SK-N-SH treated with all-trans-retinoic acid at 6 μM for 48 hours (cell line): ENCODE results near the gene GPC5.

Experiments used
- ATAC-seq: fragments of 200-7000 bp; cut with Tn5 transposase; 3 replicates; pipeline ENCODE4 v1.9.1; 2020; ENCODE audit warnings: mild to moderate bottlenecking, moderate library complexity
- BACH2 ChIP-seq: fragments of 250-450 bp; sonication (Bioruptor Pico); IDR thresholded peaks from 2 replicates; pipeline ENCODE4 v1.9.0; 2021; ENCODE audit warnings: mild to moderate bottlenecking, borderline replicate concordance
- CREB5 ChIP-seq: fragments of 250-450 bp; sonication (Bioruptor Pico); IDR thresholded peaks from 2 replicates; pipeline ENCODE4 v1.5.1; 2020; ENCODE audit warnings: low read depth, mild to moderate bottlenecking, moderate library complexity
- CSDC2 ChIP-seq: fragments of 250-450 bp; sonication (Bioruptor Pico); IDR thresholded peaks from 2 replicates; pipeline ENCODE4 v1.5.0; 2020; ENCODE audit warnings: mild to moderate bottlenecking, moderate library complexity
- CSRNP3 ChIP-seq: fragments of 250-450 bp; sonication (Bioruptor Pico); IDR thresholded peaks from 2 replicates; pipeline ENCODE4 v1.5.1; 2021; ENCODE audit warnings: mild to moderate bottlenecking, moderate library complexity
- ESRRG ChIP-seq: fragments of 250-450 bp; sonication (Bioruptor Pico); IDR thresholded peaks from 2 replicates; pipeline ENCODE4 v1.6.1; 2021; ENCODE audit warnings: mild to moderate bottlenecking
- GLIS3 ChIP-seq: fragments of 250-450 bp; sonication (Bioruptor Pico); IDR thresholded peaks from 2 replicates; pipeline ENCODE4 v1.5.0; 2020; ENCODE audit warnings: mild to moderate bottlenecking, moderate library complexity
- OSR1 ChIP-seq: fragments of 250-450 bp; sonication (Bioruptor Pico); IDR thresholded peaks from 2 replicates; pipeline ENCODE4 v1.8.0; 2022; ENCODE audit warnings: moderate library complexity, mild to moderate bottlenecking, inconsistent platforms
- PATZ1 ChIP-seq: fragments of 250-450 bp; sonication (Bioruptor Pico); IDR thresholded peaks from 2 replicates; pipeline ENCODE4 v1.8.0; 2020; ENCODE audit warnings: mild to moderate bottlenecking, moderate library complexity, borderline replicate concordance
- POU6F1 ChIP-seq: fragments of 250-450 bp; sonication (Bioruptor Pico); IDR thresholded peaks from 2 replicates; pipeline ENCODE4 v1.8.0; 2021; ENCODE audit warnings: low read depth, mild to moderate bottlenecking, moderate library complexity, borderline replicate concordance
- PPARA ChIP-seq: fragments of 250-450 bp; sonication (Bioruptor Pico); IDR thresholded peaks from 2 replicates; pipeline ENCODE4 v1.5.0; 2020; ENCODE audit warnings: mild to moderate bottlenecking, borderline replicate concordance
- RARB ChIP-seq: fragments of 250-450 bp; sonication (Bioruptor Pico); IDR thresholded peaks from 2 replicates; pipeline ENCODE4 v1.8.0; 2021; ENCODE audit warnings: mild to moderate bottlenecking, moderate library complexity
- SNAI2 ChIP-seq: fragments of 250-450 bp; sonication (Bioruptor Pico); IDR thresholded peaks from 2 replicates; pipeline ENCODE4 v1.5.0; 2020; ENCODE audit warnings: mild to moderate bottlenecking, moderate library complexity
- TCF4 ChIP-seq: fragments of 250-450 bp; sonication (Bioruptor Pico); IDR thresholded peaks from 2 replicates; pipeline ENCODE4 v1.8.0; 2021; ENCODE audit warnings: mild to moderate bottlenecking, moderate library complexity, borderline replicate concordance
- TOX ChIP-seq: fragments of 250-450 bp; sonication (Bioruptor Pico); IDR thresholded peaks from 2 replicates; pipeline ENCODE4 v1.8.0; 2021; ENCODE audit warnings: mild to moderate bottlenecking, moderate library complexity, borderline replicate concordance
- TSHZ2 ChIP-seq: fragments of 250-450 bp; sonication (Bioruptor Pico); IDR thresholded peaks from 2 replicates; pipeline ENCODE4 v1.5.0; 2020; ENCODE audit warnings: mild to moderate bottlenecking, moderate library complexity
- ZC3H10 ChIP-seq: fragments of 250-450 bp; sonication (Bioruptor Pico); IDR thresholded peaks from 2 replicates; pipeline ENCODE4 v1.5.1; 2021; ENCODE audit warnings: mild to moderate bottlenecking, moderate library complexity
- ZFP3 ChIP-seq: fragments of 250-450 bp; sonication (Bioruptor Pico); IDR thresholded peaks from 2 replicates; pipeline ENCODE4 v1.5.0; 2020; ENCODE audit warnings: mild to moderate bottlenecking, moderate library complexity
- ZFP30 ChIP-seq: fragments of 450-650 bp; formaldehyde crosslinking; IDR thresholded peaks from 2 replicates; pipeline ENCODE4 v1.5.0; 2022; ENCODE audit warnings: mild to moderate bottlenecking, moderate library complexity
- ZNF565 ChIP-seq: fragments of 450-650 bp; formaldehyde crosslinking; conservative IDR thresholded peaks from 2 replicates; pipeline ENCODE4 v1.5.0; 2020; ENCODE audit warnings: low read depth, mild to moderate bottlenecking, moderate library complexity
- ZNF70 ChIP-seq: fragments of 450-650 bp; formaldehyde crosslinking; IDR thresholded peaks from 2 replicates; pipeline ENCODE4 v1.5.0; 2020; ENCODE audit warnings: mild to moderate bottlenecking, moderate library complexity
- ZNF8 ChIP-seq: fragments of 450-650 bp; formaldehyde crosslinking; IDR thresholded peaks from 2 replicates; pipeline ENCODE4 v1.5.0; 2020; ENCODE audit warnings: mild to moderate bottlenecking, moderate library complexity

Gene GPC5

GRCh38 chr13:91529739-91530482 is 131.5 kb downstream of the GPC5 start:
- TF ChIP-seq TOX (CRISPR knock-in tag) (no peak), ZFP3 (CRISPR knock-in tag) (no peak), POU6F1 (no peak), RARB (CRISPR knock-in tag) (no peak), GLIS3 (CRISPR knock-in tag) (no peak), PPARA (no peak), ZNF70 (no peak), ZNF565 (CRISPR knock-in tag) (no peak), OSR1 (CRISPR knock-in tag) (no peak), ESRRG (no peak), CREB5 (CRISPR knock-in tag) (no peak), ZFP30 (CRISPR knock-in tag) (no peak)
- ATAC-seq, result no peak

- ATAC-seq, result no peak
- TF ChIP-seq ZC3H10 (CRISPR knock-in tag), result no peak
- no peak for TF ChIP-seq ZFP30 (CRISPR knock-in tag)
- TF ChIP-seq CSRNP3 (CRISPR knock-in tag), result no peak
- no peak for TF ChIP-seq SNAI2
- no peak for TF ChIP-seq ZNF565 (CRISPR knock-in tag)
- no peak for TF ChIP-seq TOX (CRISPR knock-in tag)
- no peak for TF ChIP-seq BACH2
- TF ChIP-seq ZFP3 (CRISPR knock-in tag), result no peak
- no peak for TF ChIP-seq TCF4
- TF ChIP-seq ESRRG, result no peak
- no peak for TF ChIP-seq GLIS3 (CRISPR knock-in tag)
These were observed 133.2 kb downstream of the GPC5 start for GRCh38 chr13:91531646-91532045.

GRCh38 chr13:91533354-91533753 is 134.9 kb downstream of the GPC5 start:
- TF ChIP-seq TOX (CRISPR knock-in tag) (no peak), ESRRG (no peak), PATZ1 (CRISPR knock-in tag) (no peak), SNAI2 (no peak), ZNF565 (CRISPR knock-in tag) (no peak), TSHZ2 (CRISPR knock-in tag) (no peak), OSR1 (CRISPR knock-in tag) (no peak), PPARA (no peak), POU6F1 (no peak), TCF4 (no peak), CSRNP3 (CRISPR knock-in tag) (no peak), CREB5 (CRISPR knock-in tag) (no peak), CSDC2 (CRISPR knock-in tag) (no peak), RARB (CRISPR knock-in tag) (no peak), ZNF70 (no peak), GLIS3 (CRISPR knock-in tag) (no peak), ZFP30 (CRISPR knock-in tag) (no peak), ZC3H10 (CRISPR knock-in tag) (no peak), ZNF8 (no peak), BACH2 (no peak)
- no peak for ATAC-seq
